ENCODE results near the gene ATP1A2. TPM values are rescaled to one million over a fixed set of nuclear protein-coding genes. Genes with fewer than 3 reads are reported as not detected.
"Not testable (repeated sequence)": the region's sequence is repeated elsewhere in the genome, so short reads cannot be mapped to it uniquely, and the experiment has no call there.

The ATP1A2 gene
- total RNA-seq, 1 donor from 2014 or later: not detected

- H3K9me3 Mint-ChIP-seq: no peaks in the 10 kb centered on the region
- peak; percentile 88 for DNase-seq
- H3K27ac Mint-ChIP-seq: peak overlapping the region; percentile 69
- peak overlapping the region; percentile 36 for H3K4me3 Mint-ChIP-seq
- H3K36me3 Mint-ChIP-seq (ENCODE audit: low read depth): no peaks in the 10 kb centered on the region
- H3K27me3 Mint-ChIP-seq: peaks cover under 1% of the 10 kb centered on the region
- intact Hi-C loops (cut with micrococcal nuclease): loop anchor here (1.0 to 5.0 kb wide), 4 partner anchors 152 to 319 kb away; partner anchors contain the start of gene DUSP23
- peaks cover 30% of the 10 kb centered on the region for H3K4me1 Mint-ChIP-seq
Measured at GRCh38 chr1:160101037-160101716, 14.4 kb upstream of the ATP1A2 start.

GRCh38 chr1:160101717-160102522 lies 13.6 kb upstream of the ATP1A2 start:
- Mint-ChIP-seq H3K4me1 (peaks cover 25% of the 10 kb centered on the region), H3K36me3 (ENCODE audit: low read depth) (no peaks in the 10 kb centered on the region), H3K4me3 (no peak overlapping the region), H3K27me3 (peaks cover 7% of the 10 kb centered on the region), H3K27ac (no peak overlapping the region), H3K9me3 (no peaks in the 10 kb centered on the region)
- DNase-seq: no peak
- intact Hi-C loops (cut with micrococcal nuclease): loop anchor here (1.0 to 5.0 kb wide), 4 partner anchors 151 to 320 kb away; partner anchors contain the start of gene DUSP23

GRCh38 chr1:160103658-160104408 lies 11.7 kb upstream of the ATP1A2 start:
- peaks cover 7% of the 10 kb centered on the region for H3K27me3 Mint-ChIP-seq
- no peak for DNase-seq
- H3K9me3 Mint-ChIP-seq: no peaks in the 10 kb centered on the region
- peaks cover 18% of the 10 kb centered on the region for H3K4me1 Mint-ChIP-seq
- intact Hi-C loops (cut with micrococcal nuclease): loop anchor here (5.0 kb wide), 1 partner anchor 322 kb away; the partner anchor contains the start of gene DUSP23
- H3K36me3 Mint-ChIP-seq (ENCODE audit: low read depth): no peaks in the 10 kb centered on the region
- H3K4me3 Mint-ChIP-seq: no peak overlapping the region
- no peak overlapping the region for H3K27ac Mint-ChIP-seq

DNA sequence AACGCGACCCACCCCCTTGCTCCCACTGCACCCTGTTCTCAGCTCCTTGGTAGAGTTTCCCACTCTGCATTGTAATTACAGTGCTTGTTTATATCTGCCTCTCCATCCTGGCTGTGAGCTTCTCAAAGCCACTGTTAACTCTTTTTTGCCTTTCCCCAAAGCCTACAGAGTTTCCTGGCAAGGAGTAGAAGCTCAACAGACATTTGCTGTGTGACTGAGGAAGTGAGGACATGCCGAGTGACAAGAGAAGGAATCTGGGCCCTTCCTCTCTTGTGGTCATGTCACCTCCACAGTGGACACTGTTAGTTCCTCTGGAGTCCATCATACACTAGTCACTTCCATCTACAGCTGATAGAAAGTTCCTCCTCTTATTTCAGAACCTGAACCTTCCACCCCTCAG lies 11.1 kb upstream of the ATP1A2 start:
- Mint-ChIP-seq H3K4me1 (peaks cover 16% of the 10 kb centered on the region), H3K27me3 (peaks cover 7% of the 10 kb centered on the region)
- intact Hi-C loops (cut with micrococcal nuclease): loop anchor here (5.0 kb wide), 1 partner anchor 322 kb away; the partner anchor contains the start of gene DUSP23

DNA sequence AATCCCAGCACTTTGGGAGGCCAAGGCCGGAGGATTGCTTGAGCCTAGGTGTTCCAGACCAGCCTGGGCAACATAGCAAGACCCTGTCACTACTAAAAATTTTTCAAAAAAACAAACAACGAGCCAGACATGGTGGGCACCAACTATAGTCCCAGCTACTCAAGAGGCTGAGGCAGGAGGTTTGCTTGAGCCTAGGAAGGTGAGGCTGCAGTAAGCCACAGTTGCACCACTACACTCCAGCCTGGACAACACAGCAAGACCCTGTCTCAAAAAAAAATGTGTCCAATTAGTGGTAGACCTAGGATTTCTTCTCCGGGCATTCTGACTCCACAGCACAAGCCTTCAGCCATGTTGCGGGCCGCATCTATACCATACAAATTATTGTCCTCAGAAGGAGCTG lies 10.4 kb upstream of the ATP1A2 start:
- intact Hi-C loops (cut with micrococcal nuclease): no loop called here
- peaks cover 13% of the 10 kb centered on the region for H3K4me1 Mint-ChIP-seq
- H3K4me3 Mint-ChIP-seq: no peak overlapping the region
- no peaks in the 10 kb centered on the region for H3K36me3 Mint-ChIP-seq (ENCODE audit: low read depth)
- peaks cover 7% of the 10 kb centered on the region for H3K27me3 Mint-ChIP-seq
- DNase-seq: no peak
- H3K9me3 Mint-ChIP-seq: no peaks in the 10 kb centered on the region
- no peak overlapping the region for H3K27ac Mint-ChIP-seq

More for the DNA sequence above, 11.1 kb upstream of the ATP1A2 start:
- DNase-seq: no peak
- Mint-ChIP-seq H3K4me3 (no peak overlapping the region), H3K9me3 (no peaks in the 10 kb centered on the region), H3K36me3 (ENCODE audit: low read depth) (no peaks in the 10 kb centered on the region), H3K27ac (no peak overlapping the region)

GRCh38 chr1:160107512-160107911 lies 8.0 kb upstream of the ATP1A2 start:
- Mint-ChIP-seq H3K4me1 (peaks cover 6% of the 10 kb centered on the region), H3K27me3 (peaks cover 9% of the 10 kb centered on the region), H3K27ac (no peak overlapping the region), H3K36me3 (ENCODE audit: low read depth) (no peaks in the 10 kb centered on the region), H3K4me3 (no peak overlapping the region), H3K9me3 (no peaks in the 10 kb centered on the region)
- no peak for DNase-seq
- intact Hi-C loops (cut with micrococcal nuclease): no loop called here

DNA sequence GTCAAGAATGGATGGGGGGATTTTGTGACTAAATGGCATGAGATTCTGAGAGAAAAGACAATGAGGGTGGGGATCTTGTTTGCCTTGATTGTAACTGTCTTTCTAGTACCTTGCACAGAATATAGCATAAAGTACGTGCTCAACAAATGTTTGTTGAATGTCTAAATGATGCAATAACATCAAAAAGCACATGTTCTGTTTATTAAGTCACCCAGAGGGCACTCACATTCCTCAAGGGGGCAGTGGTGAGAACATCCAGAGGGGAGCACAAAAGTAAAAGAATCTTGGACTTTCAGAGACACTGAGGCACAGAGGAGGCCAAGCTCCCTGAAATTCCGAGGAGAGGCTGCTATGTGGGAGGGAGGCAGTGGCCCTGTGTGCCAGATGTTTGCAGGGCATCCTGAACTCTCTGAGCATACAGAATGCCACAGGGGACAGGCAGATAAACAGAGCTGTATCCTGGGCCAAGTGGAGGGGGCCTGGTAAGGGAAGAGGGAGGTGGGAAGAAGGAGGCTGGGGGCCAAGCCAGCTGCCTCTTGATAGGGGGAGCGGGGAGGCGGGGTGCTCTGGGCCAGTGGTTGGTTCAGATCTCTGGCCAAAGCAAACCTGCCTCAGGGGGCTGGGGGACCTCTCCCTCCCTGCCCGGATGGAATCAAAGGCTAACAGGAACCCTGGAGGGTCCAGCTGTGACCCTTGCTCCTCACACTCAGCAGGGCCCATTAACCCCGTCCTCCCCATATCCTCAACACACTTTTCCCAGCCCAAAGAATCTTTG lies 6.5 kb upstream of the ATP1A2 start:
- Mint-ChIP-seq H3K27me3 (peaks cover 9% of the 10 kb centered on the region), H3K9me3 (no peaks in the 10 kb centered on the region), H3K4me3 (no peak overlapping the region), H3K4me1 (peaks cover 6% of the 10 kb centered on the region), H3K27ac (peak overlapping the region; percentile 67), H3K36me3 (ENCODE audit: low read depth) (no peaks in the 10 kb centered on the region)
- peak; percentile 76 for DNase-seq
- intact Hi-C loops (cut with micrococcal nuclease): no loop called here

DNA sequence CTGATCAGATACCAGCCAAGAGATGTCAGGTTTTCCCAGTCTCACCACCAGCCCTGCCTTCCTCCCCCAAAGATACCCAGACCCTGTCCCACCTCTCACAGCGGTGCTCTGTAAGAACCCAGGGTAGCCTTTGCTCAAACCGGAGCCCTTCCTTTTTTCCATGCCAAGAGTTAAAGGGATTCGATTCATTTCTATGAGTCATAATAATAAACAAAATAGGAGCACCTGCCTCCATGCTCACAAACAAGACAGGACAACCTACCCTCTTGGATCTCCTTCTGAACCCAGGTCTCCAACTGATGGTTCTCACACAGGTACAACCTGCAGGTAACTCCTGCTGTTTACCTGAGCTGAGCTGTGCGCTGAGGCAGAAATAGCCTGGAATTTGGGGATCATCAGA lies 5.9 kb upstream of the ATP1A2 start:
- Mint-ChIP-seq H3K9me3 (no peaks in the 10 kb centered on the region), H3K36me3 (ENCODE audit: low read depth) (no peaks in the 10 kb centered on the region), H3K4me1 (peaks cover 6% of the 10 kb centered on the region), H3K27ac (peak overlapping the region; percentile 45), H3K4me3 (no peak overlapping the region), H3K27me3 (peaks cover 10% of the 10 kb centered on the region)
- intact Hi-C loops (cut with micrococcal nuclease): no loop called here
- no peak for DNase-seq

- H3K4me1 Mint-ChIP-seq; H3K4me3 Mint-ChIP-seq; H3K9me3 Mint-ChIP-seq; H3K27ac Mint-ChIP-seq; H3K36me3 Mint-ChIP-seq (ENCODE audit: low read depth); H3K27me3 Mint-ChIP-seq; intact Hi-C loops (cut with micrococcal nuclease); DNase-seq: not testable (repeated sequence)
Measured at GRCh38 chr1:160111462-160111861, 4.1 kb upstream of the ATP1A2 start.

DNA sequence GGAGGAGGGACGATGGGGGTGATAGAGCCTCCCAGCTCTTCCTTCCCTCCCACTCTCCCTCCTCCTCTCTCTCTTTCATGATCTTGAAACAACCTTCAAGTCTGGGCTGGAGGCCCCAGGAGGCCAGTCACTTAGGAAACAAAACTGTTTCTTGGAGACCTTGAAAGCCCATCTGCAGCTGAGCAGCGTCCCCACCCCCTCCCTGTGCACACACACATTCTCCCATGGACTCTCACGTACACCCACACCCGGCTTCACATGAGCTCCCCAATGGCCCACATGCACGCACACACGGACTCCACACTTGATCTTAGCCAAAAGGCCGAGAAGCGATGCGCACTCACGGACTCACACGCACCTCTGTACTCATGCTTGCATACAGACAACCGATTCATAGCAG lies 3.2 kb upstream of the ATP1A2 start:
- intact Hi-C loops (cut with micrococcal nuclease): no loop called here
- Mint-ChIP-seq H3K4me3 (no peak overlapping the region), H3K27me3 (peaks cover 12% of the 10 kb centered on the region), H3K4me1 (peaks cover 6% of the 10 kb centered on the region), H3K27ac (no peak overlapping the region), H3K36me3 (ENCODE audit: low read depth) (no peaks in the 10 kb centered on the region), H3K9me3 (no peaks in the 10 kb centered on the region)
- no peak for DNase-seq

- intact Hi-C loops (cut with micrococcal nuclease): no loop called here
- no peaks in the 10 kb centered on the region for H3K9me3 Mint-ChIP-seq
- peaks cover 6% of the 10 kb centered on the region for H3K4me1 Mint-ChIP-seq
- no peak overlapping the region for H3K4me3 Mint-ChIP-seq
- H3K27ac Mint-ChIP-seq: no peak overlapping the region
- no peak for DNase-seq
- no peaks in the 10 kb centered on the region for H3K36me3 Mint-ChIP-seq (ENCODE audit: low read depth)
- peaks cover 16% of the 10 kb centered on the region for H3K27me3 Mint-ChIP-seq
Measured at GRCh38 chr1:160113407-160113806, 2.2 kb upstream of the ATP1A2 start.

DNA sequence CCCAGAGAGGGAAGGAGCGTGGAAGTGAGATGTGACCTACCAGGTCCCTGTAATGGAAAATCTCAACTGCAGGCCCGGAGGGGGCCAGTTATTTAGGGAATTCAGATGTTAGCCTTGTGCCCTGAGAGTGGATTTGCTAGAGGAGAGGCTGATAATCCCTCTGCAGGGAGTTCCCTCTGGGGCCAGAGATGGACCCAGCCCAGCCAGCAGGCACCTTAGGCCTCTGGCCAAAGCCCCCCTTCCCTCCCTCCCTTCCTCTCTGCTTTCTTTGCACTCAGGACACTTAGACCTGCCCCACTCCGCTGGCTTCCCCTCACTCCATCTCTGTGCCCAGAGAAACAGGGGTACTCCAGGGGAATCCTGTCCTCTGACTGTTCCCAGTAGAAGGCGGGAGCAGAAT lies 1.5 kb upstream of the ATP1A2 start:
- DNase-seq: no peak
- no peaks in the 10 kb centered on the region for H3K36me3 Mint-ChIP-seq (ENCODE audit: low read depth)
- peaks cover under 1% of the 10 kb centered on the region for H3K4me1 Mint-ChIP-seq
- H3K27me3 Mint-ChIP-seq: peaks cover 18% of the 10 kb centered on the region
- intact Hi-C loops (cut with micrococcal nuclease): no loop called here
- no peak overlapping the region for H3K27ac Mint-ChIP-seq
- H3K4me3 Mint-ChIP-seq: no peak overlapping the region
- no peaks in the 10 kb centered on the region for H3K9me3 Mint-ChIP-seq
